Mesendoderm (in vitro differentiated cells): ENCODE data around the gene COPS7A.

Source experiments
- DNase-seq: peaks from one replicate; pipeline ENCODE4 v3.0.0; 2013
- H2AK5ac ChIP-seq: 2 replicates; pipeline ENCODE4 v1.6.1; 2013; ENCODE audit warnings: low read length, inconsistent platforms
- H2BK120ac ChIP-seq: 2 replicates; pipeline ENCODE4 v1.6.1; 2013; ENCODE audit warnings: low read depth, mild to moderate bottlenecking, low read length, moderate library complexity, mixed read lengths
- H2BK15ac ChIP-seq: replicated peaks from 2 replicates; pipeline ENCODE4 v1.6.1; 2013; ENCODE audit warnings: low read depth, mild to moderate bottlenecking, moderate library complexity
- H2BK5ac ChIP-seq: 2 replicates; pipeline ENCODE4 v1.6.1; 2013; ENCODE audit warnings: low read length, inconsistent platforms
- H3K18ac ChIP-seq: 2 replicates; pipeline ENCODE4 v1.6.1; 2013; ENCODE audit warnings: mild to moderate bottlenecking, low read length, mixed read lengths
- H3K23ac ChIP-seq: one replicate; pipeline ENCODE4 v1.6.1; 2013; ENCODE audit warnings: low read length
- H3K27ac ChIP-seq: 2 replicates; pipeline ENCODE4 v1.5.1; 2013; ENCODE audit warnings: low read depth, mild to moderate bottlenecking, inconsistent platforms, low read length, moderate library complexity
- H3K27me3 ChIP-seq: 2 replicates; pipeline ENCODE4 v1.6.1; 2013; ENCODE audit warnings: low read length, control low read depth, mild to moderate bottlenecking, inconsistent platforms; ENCODE audit not compliant: insufficient read depth, poor library complexity
- H3K36me3 ChIP-seq: 2 replicates; pipeline ENCODE4 v1.6.1; 2013; ENCODE audit warnings: low read length, inconsistent platforms; ENCODE audit not compliant: control insufficient read depth, insufficient read depth
- H3K4ac ChIP-seq: one replicate; pipeline ENCODE4 v1.6.1; 2013; ENCODE audit warnings: low read depth, mild to moderate bottlenecking, low read length, moderate library complexity
- H3K4me1 ChIP-seq: 2 replicates; pipeline ENCODE4 v1.6.1; 2013; ENCODE audit warnings: low read depth, low read length, inconsistent platforms; ENCODE audit not compliant: control insufficient read depth
- H3K4me2 ChIP-seq: 2 replicates; pipeline ENCODE4 v1.6.1; 2013; ENCODE audit warnings: low read length
- H3K4me3 ChIP-seq: 2 replicates; pipeline ENCODE4 v1.5.1; 2013; ENCODE audit warnings: mild to moderate bottlenecking, low read length
- H3K56ac ChIP-seq: one replicate; pipeline ENCODE4 v1.6.1; 2013; ENCODE audit warnings: low read length
- H3K79me1 ChIP-seq: 2 replicates; pipeline ENCODE4 v1.6.1; 2013; ENCODE audit warnings: low read length, inconsistent platforms
- H3K79me2 ChIP-seq: 2 replicates; pipeline ENCODE4 v1.6.1; 2013; ENCODE audit warnings: mild to moderate bottlenecking, low read length; ENCODE audit not compliant: control insufficient read depth, insufficient read depth
- H3K9ac ChIP-seq: 2 replicates; pipeline ENCODE4 v1.6.1; 2013; ENCODE audit warnings: low read length, inconsistent platforms
- H4K5ac ChIP-seq: one replicate; pipeline ENCODE4 v1.6.1; 2013; ENCODE audit warnings: low read length
- H4K8ac ChIP-seq: one replicate; pipeline ENCODE4 v1.6.1; 2013; ENCODE audit warnings: low read depth, mild to moderate bottlenecking, control low read depth, low read length, moderate library complexity
- WGBS: extraction: QIAGEN DNeasy Blood & Tissue Kit; methylation state at CpG from one replicate; pipeline ENCODE4 v1.1.7; 2013; ENCODE audit warnings: low lambda C conversion rate, missing lambda C conversion rate; ENCODE audit not compliant: insufficient coverage; ENCODE audit errors: extremely low coverage; 5-methylcytosine and 5-hydroxymethylcytosine counted together

The COPS7A gene

DNA sequence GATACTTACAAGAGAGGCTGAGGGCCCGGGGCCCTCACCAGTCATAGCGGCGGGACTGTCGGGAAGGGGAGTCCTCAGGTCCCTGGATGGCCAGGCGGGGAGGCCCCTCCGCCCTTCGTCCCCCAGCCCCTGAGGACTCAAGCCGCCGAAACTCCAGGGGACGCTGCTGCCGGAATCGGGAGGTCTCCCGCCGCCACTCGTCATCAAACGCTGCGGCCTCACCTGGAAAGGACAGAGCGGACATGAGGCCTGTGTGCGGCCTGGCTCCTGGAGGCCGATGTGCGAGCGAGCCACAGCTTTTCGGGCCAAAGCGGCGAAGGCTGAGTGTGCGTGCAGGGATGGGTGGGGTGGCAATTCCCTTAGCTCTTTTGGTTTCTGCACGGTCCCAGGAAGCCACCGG is 24.9 kb downstream of the COPS7A start:
- no peak overlapping the region for H4K8ac ChIP-seq
- no peak overlapping the region for H3K4me2 ChIP-seq
- H3K27me3 ChIP-seq = no peaks in the 10 kb centered on the region
- no peak overlapping the region for H3K4ac ChIP-seq
- H3K9ac ChIP-seq = no peak overlapping the region
- no peak overlapping the region for H3K4me3 ChIP-seq
- H4K5ac ChIP-seq = no peak overlapping the region
- peaks cover 22% of the 10 kb centered on the region for H3K36me3 ChIP-seq
- H2BK120ac ChIP-seq = no peak overlapping the region
- no peak overlapping the region for H2AK5ac ChIP-seq
- H3K56ac ChIP-seq = no peak overlapping the region
- H2BK5ac ChIP-seq = no peak overlapping the region
- DNase-seq = no peak
- WGBS = no CpG with 5 or more reads among the region's 28 CpGs
- H3K18ac ChIP-seq = no peak overlapping the region
- H2BK15ac ChIP-seq = no peak overlapping the region
- no peak overlapping the region for H3K23ac ChIP-seq
- no peak overlapping the region for H3K27ac ChIP-seq
- peaks cover 12% of the 10 kb centered on the region for H3K79me1 ChIP-seq
- H3K4me1 ChIP-seq = peaks cover under 1% of the 10 kb centered on the region
- peaks cover 10% of the 10 kb centered on the region for H3K79me2 ChIP-seq

DNA sequence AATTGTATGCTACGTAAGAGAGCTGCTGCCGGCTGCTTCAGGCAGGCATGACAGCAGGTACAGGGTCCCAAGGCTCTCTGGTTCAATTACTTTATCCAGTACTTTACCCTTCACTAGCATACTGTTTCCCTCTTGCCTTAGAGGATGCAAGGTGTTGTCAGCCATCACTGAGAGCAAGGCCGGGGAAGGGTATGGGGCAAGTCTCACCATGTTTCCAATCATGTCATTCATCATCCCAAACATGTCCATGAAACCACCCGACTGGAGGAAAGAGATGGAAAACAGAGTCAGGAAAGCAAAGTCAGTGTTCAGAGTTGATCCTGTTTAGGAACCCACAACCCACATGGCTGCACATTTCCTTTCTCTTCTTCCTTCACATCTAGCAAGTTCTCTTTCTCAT is 26.7 kb downstream of the COPS7A start:
- no peak overlapping the region for H4K8ac ChIP-seq
- H3K4ac ChIP-seq = no peak overlapping the region
- no peak overlapping the region for H3K56ac ChIP-seq
- H3K27me3 ChIP-seq = no peaks in the 10 kb centered on the region
- H3K23ac ChIP-seq = no peak overlapping the region
- no CpG with 5 or more reads among the region's 4 CpGs for WGBS
- H3K4me1 ChIP-seq = peaks cover 4% of the 10 kb centered on the region
- H4K5ac ChIP-seq = no peak overlapping the region
- no peak overlapping the region for H3K9ac ChIP-seq
- H2AK5ac ChIP-seq = no peak overlapping the region
- DNase-seq = no peak
- no peak overlapping the region for H3K4me3 ChIP-seq
- H3K79me1 ChIP-seq = peaks cover 12% of the 10 kb centered on the region
- H3K79me2 ChIP-seq = peaks cover 10% of the 10 kb centered on the region
- H2BK5ac ChIP-seq = no peak overlapping the region
- no peak overlapping the region for H3K4me2 ChIP-seq
- H3K27ac ChIP-seq = no peak overlapping the region
- no peak overlapping the region for H3K18ac ChIP-seq
- peaks cover 22% of the 10 kb centered on the region for H3K36me3 ChIP-seq
- H2BK15ac ChIP-seq = no peak overlapping the region
- H2BK120ac ChIP-seq = no peak overlapping the region

DNA sequence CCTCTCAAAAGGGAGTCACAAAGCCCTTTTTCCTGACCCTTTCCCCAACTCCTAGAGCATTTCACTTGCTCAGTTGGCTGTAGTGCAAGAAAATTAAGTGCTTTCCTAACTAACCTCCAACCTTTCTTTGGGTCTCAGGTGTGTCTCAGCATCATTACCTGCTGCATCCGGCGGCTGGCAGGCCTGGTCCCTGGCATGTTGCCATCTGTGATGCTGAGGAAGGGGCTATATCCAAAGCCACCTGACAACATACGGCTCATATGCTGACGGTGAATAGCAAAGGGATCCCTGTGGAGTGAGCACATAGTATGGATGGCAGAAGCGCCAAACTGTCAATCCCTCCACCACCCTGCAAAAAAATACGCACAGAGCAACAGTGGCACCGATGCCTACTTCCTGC is 27.9 kb downstream of the COPS7A start:
- Histone ChIP-seq H2AK5ac (no peak overlapping the region), H3K79me2 (peaks cover 10% of the 10 kb centered on the region), H3K56ac (peak overlapping the region; percentile 98), H2BK120ac (no peak overlapping the region), H3K4ac (no peak overlapping the region), H4K8ac (no peak overlapping the region), H2BK5ac (no peak overlapping the region), H2BK15ac (no peak overlapping the region), H3K9ac (peak overlapping the region; percentile 96), H3K4me3 (no peak overlapping the region), H3K18ac (no peak overlapping the region), H4K5ac (no peak overlapping the region), H3K79me1 (peaks cover 12% of the 10 kb centered on the region), H3K23ac (no peak overlapping the region), H3K27ac (no peak overlapping the region), H3K4me2 (peak overlapping the region; percentile 61), H3K4me1 (peaks cover 4% of the 10 kb centered on the region), H3K36me3 (peaks cover 19% of the 10 kb centered on the region), H3K27me3 (no peaks in the 10 kb centered on the region)
- DNase-seq = no peak
- no CpG with 5 or more reads among the region's 7 CpGs for WGBS

DNA sequence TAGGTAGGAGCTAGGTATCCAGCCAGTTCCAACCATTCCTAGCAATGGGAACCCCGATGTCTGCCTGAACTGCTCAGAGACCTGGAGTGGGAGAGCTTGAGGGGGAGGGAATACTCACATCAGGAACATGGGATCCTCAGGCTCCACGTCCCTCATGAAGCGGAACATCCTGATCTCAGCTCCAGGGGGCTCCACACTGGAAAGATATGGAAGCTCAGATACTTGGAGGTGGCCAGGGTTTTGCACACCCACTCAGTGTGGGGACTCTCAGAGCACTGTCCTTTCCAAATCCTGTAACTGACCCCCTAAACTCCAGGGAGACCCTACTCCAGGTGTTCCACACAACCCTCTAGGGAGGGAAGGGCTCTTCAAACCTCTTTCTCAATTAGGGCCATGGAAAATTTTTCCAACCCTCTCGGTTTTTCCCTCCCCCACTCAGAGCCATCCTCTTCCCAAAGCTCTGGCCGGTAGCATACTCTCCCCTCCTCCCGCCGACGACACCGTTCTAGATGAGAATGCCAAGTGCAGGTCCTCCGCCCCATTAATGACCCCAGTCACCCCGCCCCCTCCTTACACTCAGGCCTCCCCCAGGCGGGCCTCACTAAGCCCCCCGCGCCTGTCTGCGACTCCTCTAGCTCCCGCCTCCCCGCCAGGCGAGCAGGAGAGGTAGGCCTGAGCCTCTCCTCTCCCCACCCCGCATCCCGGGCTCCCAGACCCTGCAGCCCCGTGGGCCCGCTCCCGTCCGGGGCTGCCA is 28.5 kb downstream of the COPS7A start:
- Histone ChIP-seq H4K8ac (no peak overlapping the region), H3K56ac (peak overlapping the region; percentile 98), H3K79me2 (peaks cover 10% of the 10 kb centered on the region), H3K18ac (peak overlapping the region; percentile 44), H3K9ac (peak overlapping the region; percentile 96), H3K79me1 (peaks cover 12% of the 10 kb centered on the region), H2BK15ac (no peak overlapping the region), H3K23ac (no peak overlapping the region), H2AK5ac (no peak overlapping the region), H3K36me3 (peaks cover 15% of the 10 kb centered on the region), H3K4me3 (peak overlapping the region; percentile 87), H4K5ac (no peak overlapping the region), H3K4ac (peak overlapping the region; percentile 0), H2BK120ac (no peak overlapping the region), H3K4me1 (peaks cover 4% of the 10 kb centered on the region), H3K4me2 (peak overlapping the region; percentile 61), H3K27me3 (no peaks in the 10 kb centered on the region), H2BK5ac (peak overlapping the region; percentile 71), H3K27ac (peak overlapping the region; percentile 71)
- WGBS = no CpG with 5 or more reads among the region's 24 CpGs
- DNase-seq = peak; percentile 77

DNA sequence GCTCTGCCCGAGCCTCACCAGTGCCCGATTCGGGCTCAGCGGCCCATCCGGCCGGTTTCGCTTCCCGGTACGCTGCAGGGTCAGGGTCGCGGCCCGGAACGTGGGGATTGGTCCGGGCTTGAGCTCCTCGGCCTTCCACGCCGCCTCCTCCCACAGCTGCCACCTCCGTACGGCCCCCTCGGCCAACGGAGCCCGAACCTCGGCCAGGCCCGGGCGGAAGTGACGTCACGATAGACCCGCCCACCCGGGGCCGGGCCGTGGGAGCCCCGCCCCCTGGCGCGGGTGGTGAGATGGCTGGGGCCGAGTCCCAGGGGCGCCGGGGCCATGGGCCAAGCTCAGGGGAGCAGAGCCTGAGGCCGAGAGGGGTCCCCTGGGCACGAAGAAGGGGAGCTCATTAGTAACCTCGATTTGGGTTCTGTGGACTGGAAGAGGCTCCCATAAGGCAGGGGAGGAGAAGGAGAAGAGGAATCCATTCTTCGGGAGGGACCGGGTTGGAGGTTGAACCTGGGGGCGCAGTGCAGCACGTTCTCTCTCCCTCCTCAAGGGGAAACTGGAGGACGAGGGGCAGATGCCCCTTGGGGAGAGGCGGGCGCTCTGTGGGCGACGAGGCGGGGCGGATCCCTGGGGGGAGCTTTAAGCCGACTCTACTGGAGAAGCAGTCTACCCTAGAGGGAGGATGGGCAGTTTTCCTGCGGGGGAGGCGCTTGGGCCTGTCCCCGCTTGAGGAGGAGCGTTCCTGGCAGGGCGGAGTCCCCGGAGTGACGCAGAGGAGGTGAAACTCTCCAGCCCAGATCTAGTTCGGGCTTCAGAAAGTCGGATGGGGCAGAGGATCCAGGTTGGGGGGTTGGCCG is 29.3 kb downstream of the COPS7A start, which contains the start of gene MLF2:
TSS of gene MLF2 (minus strand) at position 221 of the 851 bp plus-strand sequence. CDS start 807 bp downstream, outside the sequence.
- Histone ChIP-seq H2BK15ac (no peak within 1 kb of the TSS), H3K9ac (peak within 1 kb of the TSS; percentile 96), H2AK5ac (no peak within 1 kb of the TSS), H3K79me2 (peaks cover 10% of the 10 kb centered on the region), H3K79me1 (peaks cover 12% of the 10 kb centered on the region), H4K5ac (no peak within 1 kb of the TSS), H2BK120ac (peak within 1 kb of the TSS; percentile 62), H3K27me3 (no peaks in the 10 kb centered on the region), H3K23ac (peak within 1 kb of the TSS; percentile 48), H3K56ac (peak within 1 kb of the TSS; percentile 98), H3K4me1 (peaks cover 4% of the 10 kb centered on the region), H3K4me3 (peak within 1 kb of the TSS; percentile 87), H3K27ac (peak within 1 kb of the TSS; percentile 96), H2BK5ac (peak within 1 kb of the TSS; percentile 96), H3K4ac (peak within 1 kb of the TSS; percentile 85), H3K18ac (peak within 1 kb of the TSS; percentile 64), H4K8ac (no peak within 1 kb of the TSS), H3K4me2 (peak within 1 kb of the TSS; percentile 93), H3K36me3 (peaks cover 11% of the 10 kb centered on the region)
- WGBS = no CpG with 5 or more reads among the region's 62 CpGs
- peak; percentile 99 for DNase-seq
